ENCODE results near the gene PFN3. TPM values are rescaled to one million over a fixed set of nuclear protein-coding genes. Genes with fewer than 3 reads are reported as not detected.

PFN3 gene
- total and polyA plus RNA-seq, 2 of the 13 experiments (the other 11 are each of a cell fraction or from before 2014, with no cell fraction given): not detected

DNA sequence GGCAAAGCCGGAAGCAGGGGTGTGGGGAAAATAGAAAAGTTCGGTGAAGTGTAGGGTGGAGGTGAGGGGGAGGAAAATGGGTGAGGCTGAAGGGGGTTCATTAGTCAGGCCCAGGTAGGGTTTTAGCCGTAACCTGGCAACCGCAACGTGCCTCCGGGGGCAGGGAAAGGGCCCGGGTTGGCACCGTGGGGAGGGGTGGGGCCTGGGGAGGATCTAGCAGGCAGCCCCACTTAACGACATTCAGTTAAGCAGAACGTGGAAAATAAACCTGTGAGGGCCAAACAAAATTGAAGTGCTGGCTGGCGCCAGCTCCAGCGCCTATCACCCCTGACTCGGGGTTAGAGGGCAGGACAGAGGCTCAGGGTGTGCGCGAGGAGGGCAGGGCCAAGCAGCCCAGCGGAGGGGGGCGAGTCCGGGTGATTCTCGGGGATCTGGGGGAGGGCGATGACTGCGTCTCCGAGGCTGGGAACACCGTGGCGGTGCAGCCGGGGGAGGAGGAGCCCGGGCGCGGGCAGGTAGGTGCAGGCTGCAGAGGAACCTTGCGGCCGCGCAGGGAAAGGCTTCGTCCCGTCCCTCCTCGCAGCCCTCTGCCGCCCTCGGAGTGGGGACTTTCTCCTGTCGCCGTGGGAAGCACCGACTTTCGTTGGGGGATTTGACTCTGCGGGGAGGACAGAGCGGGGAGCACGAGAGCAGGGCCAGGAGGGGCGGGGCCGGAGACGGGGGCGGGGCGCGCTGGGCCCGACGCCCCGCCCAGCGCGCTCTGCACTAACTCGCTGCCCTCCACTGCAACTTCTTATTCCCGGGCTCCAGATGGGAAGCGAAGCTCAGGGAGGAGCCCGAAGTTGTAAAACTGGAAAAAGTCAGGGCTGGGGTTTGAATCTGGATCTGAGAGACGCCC lies 37.6 kb downstream of the PFN3 start (continued):
- TF ChIP-seq, protein P1, sequence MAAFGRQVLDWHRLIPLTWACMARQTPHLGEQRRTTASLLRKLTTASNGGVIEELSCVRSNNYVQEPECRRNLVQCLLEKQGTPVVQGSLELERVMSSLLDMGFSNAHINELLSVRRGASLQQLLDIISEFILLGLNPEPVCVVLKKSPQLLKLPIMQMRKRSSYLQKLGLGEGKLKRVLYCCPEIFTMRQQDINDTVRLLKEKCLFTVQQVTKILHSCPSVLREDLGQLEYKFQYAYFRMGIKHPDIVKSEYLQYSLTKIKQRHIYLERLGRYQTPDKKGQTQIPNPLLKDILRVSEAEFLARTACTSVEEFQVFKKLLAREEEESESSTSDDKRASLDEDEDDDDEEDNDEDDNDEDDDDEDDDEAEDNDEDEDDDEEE (CRISPR knock-in tag; IDR thresholded peaks at IDR 0.05): no peak
- TF ChIP-seq, protein P2, sequence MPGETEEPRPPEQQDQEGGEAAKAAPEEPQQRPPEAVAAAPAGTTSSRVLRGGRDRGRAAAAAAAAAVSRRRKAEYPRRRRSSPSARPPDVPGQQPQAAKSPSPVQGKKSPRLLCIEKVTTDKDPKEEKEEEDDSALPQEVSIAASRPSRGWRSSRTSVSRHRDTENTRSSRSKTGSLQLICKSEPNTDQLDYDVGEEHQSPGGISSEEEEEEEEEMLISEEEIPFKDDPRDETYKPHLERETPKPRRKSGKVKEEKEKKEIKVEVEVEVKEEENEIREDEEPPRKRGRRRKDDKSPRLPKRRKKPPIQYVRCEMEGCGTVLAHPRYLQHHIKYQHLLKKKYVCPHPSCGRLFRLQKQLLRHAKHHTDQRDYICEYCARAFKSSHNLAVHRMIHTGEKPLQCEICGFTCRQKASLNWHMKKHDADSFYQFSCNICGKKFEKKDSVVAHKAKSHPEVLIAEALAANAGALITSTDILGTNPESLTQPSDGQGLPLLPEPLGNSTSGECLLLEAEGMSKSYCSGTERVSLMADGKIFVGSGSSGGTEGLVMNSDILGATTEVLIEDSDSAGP (CRISPR knock-in tag; IDR thresholded peaks at IDR 0.05; ENCODE audit: borderline replicate concordance): peak; percentile 64
- TF ChIP-seq, protein P3, sequence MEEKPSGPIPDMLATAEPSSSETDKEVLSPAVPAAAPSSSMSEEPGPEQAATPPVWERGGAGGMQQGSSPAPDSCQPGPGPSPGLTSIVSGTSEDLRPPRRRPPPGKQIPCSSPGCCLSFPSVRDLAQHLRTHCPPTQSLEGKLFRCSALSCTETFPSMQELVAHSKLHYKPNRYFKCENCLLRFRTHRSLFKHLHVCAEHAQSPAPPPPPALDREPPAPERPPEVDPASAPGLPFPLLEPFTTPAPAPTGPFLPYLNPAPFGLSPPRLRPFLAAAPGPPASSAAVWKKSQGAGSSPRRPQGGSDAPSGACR (CRISPR knock-in tag; IDR thresholded peaks at IDR 0.05): peak; percentile 29; the same call in 1 of the 2 replicates
- TF ChIP-seq RXRB (CRISPR knock-in tag; IDR thresholded peaks at IDR 0.05; ENCODE audit: borderline replicate concordance) (no peak), CAMTA2 (CRISPR knock-in tag; IDR thresholded peaks at IDR 0.05; ENCODE audit: borderline replicate concordance) (no peak), RORA (CRISPR knock-in tag; IDR thresholded peaks at IDR 0.05) (no peak), POLR2G (IDR thresholded peaks at IDR 0.05; ENCODE audit: low read depth, low read length) (peak; percentile 23; the same call in 1 of the 2 replicates), LCORL (IDR thresholded peaks at IDR 0.05) (no peak), LCORL (CRISPR knock-in tag; IDR thresholded peaks at IDR 0.05) (0 out of 2 replicates have a peak, but pooled peaks have one; percentile 45), PAX8 (CRISPR knock-in tag; IDR thresholded peaks at IDR 0.05; ENCODE audit: borderline replicate concordance) (no peak), ZFP90 (CRISPR knock-in tag; IDR thresholded peaks at IDR 0.05; ENCODE audit: borderline replicate concordance) (no peak), DNMT1 (CRISPR knock-in tag; IDR thresholded peaks at IDR 0.05) (no peak), TCF7 (IDR thresholded peaks at IDR 0.05; ENCODE audit: low read depth) (no peak), RBFOX2 (IDR thresholded peaks at IDR 0.05; ENCODE audit: low read depth, low read length) (peak; percentile 59), POLR2AphosphoS5 (IDR thresholded peaks at IDR 0.05; ENCODE audit: low read depth, low read length) (peak; percentile 56), ZNF83 (CRISPR knock-in tag; IDR thresholded peaks at IDR 0.05; ENCODE audit: borderline replicate concordance) (no peak), SOX6 (IDR thresholded peaks at IDR 0.05) (no peak), SOX6 (CRISPR knock-in tag; IDR thresholded peaks at IDR 0.05) (no peak), ZMYM2 (CRISPR knock-in tag; IDR thresholded peaks at IDR 0.05) (no peak), TBX2 (CRISPR knock-in tag; IDR thresholded peaks at IDR 0.05; ENCODE audit: borderline replicate concordance) (no peak), RXRA (CRISPR knock-in tag; IDR thresholded peaks at IDR 0.05) (peak; percentile 55), ZNF256 (CRISPR knock-in tag; conservative IDR thresholded peaks at IDR 0.05) (no peak)
- TF ChIP-seq, protein P4, sequence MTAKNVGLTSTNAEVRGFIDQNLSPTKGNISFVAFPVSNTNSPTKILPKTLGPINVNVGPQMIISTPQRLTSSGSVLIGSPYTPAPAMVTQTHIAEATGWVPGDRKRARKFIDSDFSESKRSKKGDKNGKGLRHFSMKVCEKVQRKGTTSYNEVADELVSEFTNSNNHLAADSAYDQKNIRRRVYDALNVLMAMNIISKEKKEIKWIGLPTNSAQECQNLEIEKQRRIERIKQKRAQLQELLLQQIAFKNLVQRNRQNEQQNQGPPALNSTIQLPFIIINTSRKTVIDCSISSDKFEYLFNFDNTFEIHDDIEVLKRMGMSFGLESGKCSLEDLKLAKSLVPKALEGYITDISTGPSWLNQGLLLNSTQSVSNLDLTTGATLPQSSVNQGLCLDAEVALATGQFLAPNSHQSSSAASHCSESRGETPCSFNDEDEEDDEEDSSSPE (CRISPR knock-in tag; IDR thresholded peaks at IDR 0.05): no peak
- TF ChIP-seq, protein P5, sequence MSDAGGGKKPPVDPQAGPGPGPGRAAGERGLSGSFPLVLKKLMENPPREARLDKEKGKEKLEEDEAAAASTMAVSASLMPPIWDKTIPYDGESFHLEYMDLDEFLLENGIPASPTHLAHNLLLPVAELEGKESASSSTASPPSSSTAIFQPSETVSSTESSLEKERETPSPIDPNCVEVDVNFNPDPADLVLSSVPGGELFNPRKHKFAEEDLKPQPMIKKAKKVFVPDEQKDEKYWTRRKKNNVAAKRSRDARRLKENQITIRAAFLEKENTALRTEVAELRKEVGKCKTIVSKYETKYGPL (CRISPR knock-in tag; IDR thresholded peaks at IDR 0.05): no peak

Data from HepG2 (cell line).